H9 (cell line): Measurements from ENCODE around the gene SERPINA10. TPM values are rescaled to one million over a fixed set of nuclear protein-coding genes. Genes with fewer than 3 reads are reported as not detected.

Experiments
- DNase-seq: peaks from one replicate; pipeline ENCODE4 v3.0.0-alpha.2; 2017
- H2AFZ ChIP-seq: one replicate; pipeline ENCODE4 v1.6.1; 2013; ENCODE audit warnings: mild to moderate bottlenecking, low read length, control low read depth, moderate library complexity
- H2AK5ac ChIP-seq: 2 replicates; pipeline ENCODE4 v1.6.1; 2013; ENCODE audit warnings: low read length, control low read depth, mixed read lengths; ENCODE audit not compliant: insufficient read length
- H2BK120ac ChIP-seq: one replicate; pipeline ENCODE4 v1.6.1; 2013; ENCODE audit warnings: low read depth, mild to moderate bottlenecking, low read length, control low read depth, inconsistent platforms; ENCODE audit not compliant: poor library complexity, severe bottlenecking
- H2BK12ac ChIP-seq: 2 replicates; pipeline ENCODE4 v1.6.1; 2013; ENCODE audit warnings: low read length, control low read depth, mixed read lengths, low read depth; ENCODE audit not compliant: insufficient read length
- H2BK15ac ChIP-seq: 2 replicates; pipeline ENCODE4 v1.6.1; 2013; ENCODE audit warnings: low read depth, low read length, control low read depth
- H2BK20ac ChIP-seq: one replicate; pipeline ENCODE4 v1.6.1; 2013; ENCODE audit warnings: low read depth, mild to moderate bottlenecking, low read length, control low read depth, inconsistent platforms; ENCODE audit not compliant: poor library complexity, severe bottlenecking
- H2BK5ac ChIP-seq: 2 replicates; pipeline ENCODE4 v1.6.1; 2013; ENCODE audit warnings: low read length, control low read depth, mixed read lengths; ENCODE audit not compliant: insufficient read length
- H3K14ac ChIP-seq: 2 replicates; pipeline ENCODE4 v1.6.1; 2013; ENCODE audit warnings: low read length, control low read depth; ENCODE audit not compliant: insufficient read depth
- H3K18ac ChIP-seq: 2 replicates; pipeline ENCODE4 v1.6.1; 2013; ENCODE audit warnings: low read depth, mild to moderate bottlenecking, mixed read lengths, low read length, control low read depth; ENCODE audit not compliant: insufficient read length
- H3K23ac ChIP-seq: 2 replicates; pipeline ENCODE4 v1.6.1; 2013; ENCODE audit warnings: low read length, control low read depth, mixed read lengths, low read depth; ENCODE audit not compliant: insufficient read length
- H3K23me2 ChIP-seq: 2 replicates; pipeline ENCODE4 v1.6.1; 2013; ENCODE audit warnings: low read depth, mild to moderate bottlenecking, mixed read lengths, low read length, control low read depth; ENCODE audit not compliant: insufficient read length, poor library complexity, severe bottlenecking
- H3K27ac ChIP-seq: 2 replicates; pipeline ENCODE4 v1.5.1; 2013; ENCODE audit warnings: low read length, control low read depth, mixed read lengths, low read depth; ENCODE audit not compliant: insufficient read length
- H3K27me3 ChIP-seq: 2 replicates; pipeline ENCODE4 v1.6.1; 2013; ENCODE audit warnings: low read length, control low read depth, inconsistent platforms; ENCODE audit not compliant: insufficient read depth
- H3K4ac ChIP-seq: 2 replicates; pipeline ENCODE4 v1.6.1; 2013; ENCODE audit warnings: low read depth, mild to moderate bottlenecking, control low read depth, inconsistent platforms, low read length, moderate library complexity
- H3K4me1 ChIP-seq: 2 replicates; pipeline ENCODE4 v1.6.1; 2013; ENCODE audit warnings: low read length, control low read depth, inconsistent platforms; ENCODE audit not compliant: insufficient read depth
- H3K4me2 ChIP-seq: 2 replicates; pipeline ENCODE4 v1.6.1; 2013; ENCODE audit warnings: low read length, control low read depth, mixed read lengths; ENCODE audit not compliant: insufficient read length, insufficient read depth
- H3K56ac ChIP-seq: 2 replicates; pipeline ENCODE4 v1.6.1; 2013; ENCODE audit warnings: low read depth, mild to moderate bottlenecking, mixed read lengths, low read length, control low read depth; ENCODE audit not compliant: insufficient read length
- H3K79me1 ChIP-seq: 2 replicates; pipeline ENCODE4 v1.6.1; 2013; ENCODE audit warnings: low read depth, mild to moderate bottlenecking, moderate library complexity, low read length, control low read depth, inconsistent platforms; ENCODE audit not compliant: insufficient read depth, poor library complexity, severe bottlenecking
- H3K79me2 ChIP-seq: 2 replicates; pipeline ENCODE4 v1.6.1; 2013; ENCODE audit warnings: low read length, control low read depth, inconsistent platforms; ENCODE audit not compliant: insufficient read depth
- H3K9ac ChIP-seq: 2 replicates; pipeline ENCODE4 v1.6.1; 2013; ENCODE audit warnings: low read length, control low read depth, mixed read lengths; ENCODE audit not compliant: insufficient read length; ENCODE audit errors: extremely low read depth
- H3K9me3 ChIP-seq: one replicate; pipeline ENCODE4 v1.6.1; 2013; ENCODE audit warnings: low read depth, low read length, inconsistent platforms; ENCODE audit not compliant: control insufficient read depth
- H3T11ph ChIP-seq: one replicate; pipeline ENCODE4 v1.6.1; 2013; ENCODE audit warnings: mild to moderate bottlenecking, low read length, control low read depth, inconsistent platforms
- H4K20me1 ChIP-seq: one replicate; pipeline ENCODE4 v1.6.1; 2013; ENCODE audit not compliant: control insufficient read depth, insufficient read length, insufficient read depth
- H4K5ac ChIP-seq: 2 replicates; pipeline ENCODE4 v1.6.1; 2013; ENCODE audit warnings: low read depth, mild to moderate bottlenecking, mixed read lengths, low read length, control low read depth; ENCODE audit not compliant: insufficient read length
- H4K8ac ChIP-seq: replicated peaks from 2 replicates; pipeline ENCODE4 v1.6.1; 2013; ENCODE audit warnings: low read length, control low read depth, mixed read lengths, low read depth; ENCODE audit not compliant: insufficient read length
- H4K91ac ChIP-seq: 2 replicates; pipeline ENCODE4 v1.6.1; 2013; ENCODE audit warnings: low read depth, mild to moderate bottlenecking, moderate library complexity, mixed read lengths, low read length, control low read depth; ENCODE audit not compliant: insufficient read length
- H3K27ac Mint-ChIP-seq, 3 experiments: 2 replicates in 2 of 3; 3 replicates in 1 of 3; pipeline ENCODE4 v1.8.0; 2020 to 2021; ENCODE audit warnings: mixed read lengths in 3 of 3, mild to moderate bottlenecking in 1 of 3, moderate library complexity in 1 of 3
- H3K27me3 Mint-ChIP-seq: 2 replicates; pipeline ENCODE4 v1.8.0; 2021; ENCODE audit warnings: low read depth, mild to moderate bottlenecking, moderate library complexity, mixed read lengths
- H3K36me3 Mint-ChIP-seq, 3 experiments: 2 replicates in 2 of 3; 3 replicates in 1 of 3; pipeline ENCODE4 v1.8.0; 2020 to 2021; ENCODE audit warnings: low read depth in 3 of 3, mixed read lengths in 3 of 3; ENCODE audit not compliant: insufficient read depth in 1 of 3
- H3K4me1 Mint-ChIP-seq, 2 experiments: 2 replicates each; pipeline ENCODE4 v1.8.0; 2020; ENCODE audit warnings: mixed read lengths in 2 of 2
- H3K4me3 Mint-ChIP-seq, 2 experiments: 2 replicates in 1 of 2; 3 replicates in 1 of 2; pipeline ENCODE4 v1.8.0; 2020 to 2021; ENCODE audit warnings: mild to moderate bottlenecking in 2 of 2, mixed read lengths in 2 of 2, moderate library complexity in 1 of 2
- H3K9me3 Mint-ChIP-seq, 2 experiments: 2 replicates in 1 of 2; 3 replicates in 1 of 2; pipeline ENCODE4 v1.8.0; 2020; ENCODE audit warnings: mild to moderate bottlenecking in 2 of 2, mixed read lengths in 2 of 2, moderate library complexity in 1 of 2
- WGBS: extraction: QIAGEN DNeasy Blood & Tissue Kit; methylation state at CpG from one replicate; pipeline ENCODE4 v1.1.7; 2013; ENCODE audit warnings: missing lambda C conversion rate, low lambda C conversion rate, mixed read lengths; ENCODE audit not compliant: insufficient read length; ENCODE audit errors: extremely low coverage; 5-methylcytosine and 5-hydroxymethylcytosine counted together
- total RNA-seq: library from RNA; stranded (reverse); gene quantifications from 2 replicates; pipeline ENCODE4 v1.2.1, GENCODE V29; 2021
- TF ChIP-seq, protein P1 (sequence below): fragments of 200-600 bp; sonication (generic); conservative IDR thresholded peaks from 3 replicates; pipeline ENCODE4 v1.8.0; 2021; ENCODE audit warnings: antibody characterized with exemption, mild to moderate bottlenecking

Gene SERPINA10
- total RNA-seq, 1 experiment from 2014 or later = not detected

DNA sequence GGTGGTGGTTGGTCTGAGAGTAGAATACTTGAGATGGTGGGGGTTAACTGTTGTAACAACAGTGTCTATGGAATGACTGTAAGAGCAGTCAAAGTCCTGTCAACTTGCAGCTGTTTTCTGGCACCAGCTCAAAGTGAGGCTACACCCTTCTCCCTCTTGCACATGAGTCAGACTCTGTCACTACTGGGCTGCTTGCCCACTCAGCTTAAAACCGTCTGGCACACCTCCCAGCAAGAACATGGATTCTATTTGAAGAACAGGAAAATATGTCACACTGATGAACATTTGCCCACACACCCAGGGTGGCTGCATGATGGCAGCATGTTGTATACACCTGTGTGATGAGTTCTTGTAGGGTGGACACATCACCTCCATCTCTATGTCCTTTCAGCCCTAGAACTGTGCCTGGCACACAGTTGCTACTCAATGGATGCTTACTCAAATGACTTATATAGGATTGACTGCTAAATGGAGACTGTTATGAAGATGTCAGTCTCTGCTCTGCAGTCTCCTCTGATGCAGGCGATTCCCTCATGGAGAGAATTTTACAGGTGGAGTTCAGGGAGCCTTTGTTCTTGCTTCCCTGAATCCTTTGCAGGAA lies 49.4 kb upstream of the SERPINA10 start:
- Histone ChIP-seq H2AK5ac (no peak overlapping the region), H3K9ac (no peak overlapping the region), H3K23me2 (no peaks in the 10 kb centered on the region), H3K27me3 (no peaks in the 10 kb centered on the region), H2BK5ac (no peak overlapping the region), H4K20me1 (no peaks in the 10 kb centered on the region), H3K14ac (no peak overlapping the region), H3K56ac (no peak overlapping the region), H3K23ac (no peak overlapping the region), H4K5ac (no peak overlapping the region), H2BK12ac (no peak overlapping the region), H3K27ac (no peak overlapping the region), H3K9me3 (no peaks in the 10 kb centered on the region), H3K4me2 (no peak overlapping the region), H2AFZ (no peak overlapping the region), H3T11ph (no peak overlapping the region), H3K18ac (no peak overlapping the region), H2BK15ac (no peak overlapping the region), H4K91ac (no peak overlapping the region), H2BK120ac (no peak overlapping the region), H3K79me2 (no peaks in the 10 kb centered on the region), H4K8ac (no peak overlapping the region), H2BK20ac (no peak overlapping the region), H3K4ac (no peak overlapping the region), H3K4me1 (no peaks in the 10 kb centered on the region), H3K79me1 (no peaks in the 10 kb centered on the region)
- TF ChIP-seq, protein P1, sequence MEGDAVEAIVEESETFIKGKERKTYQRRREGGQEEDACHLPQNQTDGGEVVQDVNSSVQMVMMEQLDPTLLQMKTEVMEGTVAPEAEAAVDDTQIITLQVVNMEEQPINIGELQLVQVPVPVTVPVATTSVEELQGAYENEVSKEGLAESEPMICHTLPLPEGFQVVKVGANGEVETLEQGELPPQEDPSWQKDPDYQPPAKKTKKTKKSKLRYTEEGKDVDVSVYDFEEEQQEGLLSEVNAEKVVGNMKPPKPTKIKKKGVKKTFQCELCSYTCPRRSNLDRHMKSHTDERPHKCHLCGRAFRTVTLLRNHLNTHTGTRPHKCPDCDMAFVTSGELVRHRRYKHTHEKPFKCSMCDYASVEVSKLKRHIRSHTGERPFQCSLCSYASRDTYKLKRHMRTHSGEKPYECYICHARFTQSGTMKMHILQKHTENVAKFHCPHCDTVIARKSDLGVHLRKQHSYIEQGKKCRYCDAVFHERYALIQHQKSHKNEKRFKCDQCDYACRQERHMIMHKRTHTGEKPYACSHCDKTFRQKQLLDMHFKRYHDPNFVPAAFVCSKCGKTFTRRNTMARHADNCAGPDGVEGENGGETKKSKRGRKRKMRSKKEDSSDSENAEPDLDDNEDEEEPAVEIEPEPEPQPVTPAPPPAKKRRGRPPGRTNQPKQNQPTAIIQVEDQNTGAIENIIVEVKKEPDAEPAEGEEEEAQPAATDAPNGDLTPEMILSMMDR = no peak
- H3K36me3 Mint-ChIP-seq = no peaks in the 10 kb centered on the region
- no peak overlapping the region for H3K27ac Mint-ChIP-seq
- peaks cover 12% of the 10 kb centered on the region for H3K27me3 Mint-ChIP-seq
- no peaks in the 10 kb centered on the region for H3K4me1 Mint-ChIP-seq
- H3K4me3 Mint-ChIP-seq = no peak overlapping the region
- DNase-seq = no peak
- WGBS = no CpG with 5 or more reads among the region's 2 CpGs
- H3K9me3 Mint-ChIP-seq = no peaks in the 10 kb centered on the region; a peak in 1 of 5 replicates
